Measurements from ENCODE around the gene ATF1.
A peak's percentile ranks its signal among the peaks of the same experiment; 100 is the strongest.

The ATF1 gene

GRCh38 chr12:50763639-50764285, at the start of gene ATF1:
Gene ATF1 (plus strand): TSS chr12:50764101. CDS start chr12:50780146, 16,045 bp downstream.
- peak; percentile 97 for DNase-seq

- no peak for DNase-seq
These were observed 48.7 kb upstream of the ATF1 start for GRCh38 chr12:50715174-50715573.

- no peak for DNase-seq
These were observed 45.1 kb upstream of the ATF1 start for GRCh38 chr12:50718760-50719159.

GRCh38 chr12:50720085-50720484, 43.8 kb upstream of the ATF1 start:
- DNase-seq: no peak

GRCh38 chr12:50720501-50720900, 43.4 kb upstream of the ATF1 start:
- no peak for DNase-seq

GRCh38 chr12:50723865-50724264, 40.0 kb upstream of the ATF1 start:
- DNase-seq: no peak

- no peak for DNase-seq
These were observed 38.6 kb upstream of the ATF1 start for GRCh38 chr12:50725011-50725942.

- DNase-seq: no peak
These were observed 36.4 kb upstream of the ATF1 start for GRCh38 chr12:50727466-50727865.

- DNase-seq: no peak
These were observed 35.5 kb upstream of the ATF1 start for GRCh38 chr12:50728417-50728816.

- no peak for DNase-seq
These were observed 35.1 kb upstream of the ATF1 start for GRCh38 chr12:50728841-50729240.

GRCh38 chr12:50732591-50732990, 31.3 kb upstream of the ATF1 start:
- DNase-seq: peak; percentile 20

GRCh38 chr12:50733706-50734105, 30.2 kb upstream of the ATF1 start:
- no peak for DNase-seq

- no peak for DNase-seq
These were observed 29.3 kb upstream of the ATF1 start for GRCh38 chr12:50734409-50735263.

GRCh38 chr12:50739611-50740010, 24.3 kb upstream of the ATF1 start:
- DNase-seq: no peak

GRCh38 chr12:50740307-50740706, 23.6 kb upstream of the ATF1 start:
- peak; percentile 37 for DNase-seq

GRCh38 chr12:50742776-50743175, 21.1 kb upstream of the ATF1 start:
- no peak for DNase-seq

- DNase-seq: no peak
These were observed 18.0 kb upstream of the ATF1 start for GRCh38 chr12:50745861-50746260.

GRCh38 chr12:50746431-50746830, 17.5 kb upstream of the ATF1 start:
- no peak for DNase-seq

GRCh38 chr12:50747817-50748216, 16.1 kb upstream of the ATF1 start:
- DNase-seq: no peak

GRCh38 chr12:50749459-50749882, 14.4 kb upstream of the ATF1 start:
- DNase-seq: no peak

GRCh38 chr12:50750366-50750765, 13.5 kb upstream of the ATF1 start:
- no peak for DNase-seq

- DNase-seq: peak; percentile 40
These were observed 11.8 kb upstream of the ATF1 start for GRCh38 chr12:50751948-50752721.

Measured in NCI-H226 (cell line).